GM19438 (cell line): ENCODE data around the gene B3GALT6.
"Not testable (repeated sequence)": the region's sequence is repeated elsewhere in the genome, so short reads cannot be mapped to it uniquely, and the experiment has no call there.

Source experiments
- ATAC-seq: cut with Tn5 transposase; IDR thresholded peaks from one replicate; pipeline ENCODE4 v1.9.1; 2021; ENCODE audit warnings: low read depth; ENCODE audit not compliant: unreplicated experiment

B3GALT6 gene

GRCh38 chr1:1232208-1232795 lies at the start of gene B3GALT6:
Gene B3GALT6 (plus strand): TSS chr1:1232237. CDS start chr1:1232279, 42 bp downstream.
- no peak for ATAC-seq

GRCh38 chr1:1182491-1183220 lies 49.4 kb upstream of the B3GALT6 start:
- ATAC-seq, result no peak

GRCh38 chr1:1183221-1183747 lies 48.8 kb upstream of the B3GALT6 start:
- no peak for ATAC-seq

- ATAC-seq, result no peak
Measured at GRCh38 chr1:1183833-1184775, 47.9 kb upstream of the B3GALT6 start.

- ATAC-seq, result no peak
Measured at GRCh38 chr1:1185101-1185765, 46.8 kb upstream of the B3GALT6 start.

GRCh38 chr1:1187938-1188337 lies 44.1 kb upstream of the B3GALT6 start:
- no peak for ATAC-seq

- ATAC-seq, result no peak
Measured at GRCh38 chr1:1189111-1189510, 42.9 kb upstream of the B3GALT6 start.

GRCh38 chr1:1191734-1192133 lies 40.3 kb upstream of the B3GALT6 start:
- ATAC-seq, result no peak

GRCh38 chr1:1194723-1195122 lies 37.3 kb upstream of the B3GALT6 start:
- ATAC-seq, result no peak

GRCh38 chr1:1195726-1196125 lies 36.3 kb upstream of the B3GALT6 start:
- not testable (repeated sequence) for ATAC-seq

GRCh38 chr1:1196431-1197187 lies 35.4 kb upstream of the B3GALT6 start:
- ATAC-seq, result no peak

GRCh38 chr1:1197188-1197500 lies 34.9 kb upstream of the B3GALT6 start:
- no peak for ATAC-seq

GRCh38 chr1:1197551-1198422 lies 34.2 kb upstream of the B3GALT6 start:
- no peak for ATAC-seq

- no peak for ATAC-seq
Measured at GRCh38 chr1:1198423-1199140, 33.5 kb upstream of the B3GALT6 start.

- ATAC-seq, result no peak
Measured at GRCh38 chr1:1199141-1199960, 32.7 kb upstream of the B3GALT6 start.

GRCh38 chr1:1199961-1200875 lies 31.8 kb upstream of the B3GALT6 start:
- no peak for ATAC-seq
